Mesodermal cell (in vitro differentiated cells): ENCODE results near the gene KDM7A.

Experiments
- H3K27ac ChIP-seq: 2 replicates; pipeline ENCODE4 v1.7.0; 2013; ENCODE audit warnings: mild to moderate bottlenecking, low read depth, low read length, moderate library complexity; ENCODE audit not compliant: severe bottlenecking
- H3K36me3 ChIP-seq: 2 replicates; pipeline ENCODE4 v1.7.1; 2013; ENCODE audit warnings: mild to moderate bottlenecking, low read length, moderate library complexity; ENCODE audit not compliant: control insufficient read depth, insufficient read depth
- H3K4me1 ChIP-seq: one replicate; pipeline ENCODE4 v1.7.1; 2013; ENCODE audit warnings: mild to moderate bottlenecking, low read length; ENCODE audit not compliant: insufficient read depth, control insufficient read depth, poor library complexity, severe bottlenecking
- H3K4me3 ChIP-seq: 2 replicates; pipeline ENCODE4 v1.7.0; 2013; ENCODE audit warnings: low read length, control low read depth, mild to moderate bottlenecking; ENCODE audit not compliant: insufficient read depth, poor library complexity, severe bottlenecking; ENCODE audit errors: extremely low read depth
- H3K9me3 ChIP-seq: 2 replicates; pipeline ENCODE4 v1.7.1; 2013; ENCODE audit warnings: mild to moderate bottlenecking, low read length, moderate library complexity; ENCODE audit not compliant: control insufficient read depth
- WGBS, 2 experiments: methylation state at CpG; one replicate each; pipeline ENCODE4 v1.1.5; 2013; ENCODE audit warnings: missing lambda C conversion rate in 2 of 2; ENCODE audit not compliant: insufficient coverage in 2 of 2; 5-methylcytosine and 5-hydroxymethylcytosine counted together

The KDM7A gene

GRCh38 chr7:140062528-140063299 lies 114.1 kb downstream of the KDM7A start, which contains the start of gene PARP12:
PARP12 (minus strand) TSS chr7:140062951; CDS start chr7:140062847, 104 bp downstream.
- Histone ChIP-seq H3K27ac (no peak within 1 kb of the TSS), H3K4me3 (peak within 1 kb of the TSS; percentile 51), H3K4me1 (no peaks in the 10 kb centered on the region), H3K36me3 (no peaks in the 10 kb centered on the region), H3K9me3 (no peaks in the 10 kb centered on the region)
- WGBS, 2 experiments = 2 to 4% methylated on average over 93 to 96 of the region's 106 CpGs

GRCh38 chr7:140062118-140062527 lies 114.7 kb downstream of the KDM7A start:
- no peaks in the 10 kb centered on the region for H3K36me3 ChIP-seq
- H3K4me3 ChIP-seq = peak overlapping the region; percentile 51
- no peak overlapping the region for H3K27ac ChIP-seq
- WGBS, 2 experiments = 31% methylated on average over 28 to 32 of the region's 32 CpGs
- H3K4me1 ChIP-seq = no peaks in the 10 kb centered on the region
- no peaks in the 10 kb centered on the region for H3K9me3 ChIP-seq

- WGBS, 2 experiments = 83 to 92% methylated on average over 2 of the region's 2 CpGs
- Histone ChIP-seq H3K27ac (no peak overlapping the region), H3K4me3 (no peak overlapping the region), H3K9me3 (no peaks in the 10 kb centered on the region), H3K4me1 (no peaks in the 10 kb centered on the region), H3K36me3 (no peaks in the 10 kb centered on the region)
Observed at GRCh38 chr7:140061607-140061930, 115.2 kb downstream of the KDM7A start.

- no peaks in the 10 kb centered on the region for H3K4me1 ChIP-seq
- WGBS, 2 experiments = 95 to 97% methylated on average over 5 to 10 of the region's 11 CpGs
- no peaks in the 10 kb centered on the region for H3K36me3 ChIP-seq
- no peak overlapping the region for H3K4me3 ChIP-seq
- no peaks in the 10 kb centered on the region for H3K9me3 ChIP-seq
- no peak overlapping the region for H3K27ac ChIP-seq
Observed at GRCh38 chr7:140060788-140061606, 115.8 kb downstream of the KDM7A start.

- Histone ChIP-seq H3K36me3 (no peaks in the 10 kb centered on the region), H3K27ac (no peak overlapping the region), H3K4me1 (no peaks in the 10 kb centered on the region), H3K4me3 (no peak overlapping the region), H3K9me3 (no peaks in the 10 kb centered on the region)
- WGBS, 2 experiments = 100% methylated on average over 2 of the region's 3 CpGs
Observed at GRCh38 chr7:140060243-140060630, 116.5 kb downstream of the KDM7A start.

GRCh38 chr7:140059273-140060242 lies 117.2 kb downstream of the KDM7A start:
- Histone ChIP-seq H3K4me1 (no peaks in the 10 kb centered on the region), H3K4me3 (no peak overlapping the region), H3K36me3 (no peaks in the 10 kb centered on the region), H3K9me3 (no peaks in the 10 kb centered on the region), H3K27ac (no peak overlapping the region)
- 89 to 95% methylated on average over 7 of the region's 12 CpGs for WGBS, 2 experiments

- H3K4me1 ChIP-seq = no peaks in the 10 kb centered on the region
- WGBS, 2 experiments = 91 to 93% methylated on average over 7 of the region's 7 CpGs
Observed at GRCh38 chr7:140058517-140058916, 118.3 kb downstream of the KDM7A start.

GRCh38 chr7:140057143-140057535 lies 119.6 kb downstream of the KDM7A start:
- 80 to 84% methylated on average over 3 of the region's 3 CpGs for WGBS, 2 experiments
- no peak overlapping the region for H3K4me3 ChIP-seq

More at GRCh38 chr7:140058517-140058916, 118.3 kb downstream of the KDM7A start:
- Histone ChIP-seq H3K27ac (no peak overlapping the region), H3K9me3 (no peaks in the 10 kb centered on the region), H3K36me3 (no peaks in the 10 kb centered on the region), H3K4me3 (no peak overlapping the region)

GRCh38 chr7:140056431-140057142 lies 120.2 kb downstream of the KDM7A start:
- 92 to 100% methylated on average over 2 to 3 of the region's 5 CpGs for WGBS, 2 experiments

More at GRCh38 chr7:140057143-140057535, 119.6 kb downstream of the KDM7A start:
- no peaks in the 10 kb centered on the region for H3K9me3 ChIP-seq
- H3K27ac ChIP-seq = no peak overlapping the region
- no peaks in the 10 kb centered on the region for H3K36me3 ChIP-seq
- no peaks in the 10 kb centered on the region for H3K4me1 ChIP-seq

GRCh38 chr7:140055833-140056232 lies 121.0 kb downstream of the KDM7A start:
- Histone ChIP-seq H3K4me3 (no peak overlapping the region), H3K4me1 (no peaks in the 10 kb centered on the region), H3K9me3 (no peaks in the 10 kb centered on the region), H3K27ac (no peak overlapping the region), H3K36me3 (no peaks in the 10 kb centered on the region)
- 86 to 100% methylated on average over 2 of the region's 2 CpGs for WGBS, 2 experiments

More at GRCh38 chr7:140056431-140057142, 120.2 kb downstream of the KDM7A start:
- Histone ChIP-seq H3K27ac (no peak overlapping the region), H3K9me3 (no peaks in the 10 kb centered on the region), H3K4me1 (no peaks in the 10 kb centered on the region), H3K4me3 (no peak overlapping the region), H3K36me3 (no peaks in the 10 kb centered on the region)
